ENCODE measurements around the gene CARMIL1.

The CARMIL1 gene

DNA sequence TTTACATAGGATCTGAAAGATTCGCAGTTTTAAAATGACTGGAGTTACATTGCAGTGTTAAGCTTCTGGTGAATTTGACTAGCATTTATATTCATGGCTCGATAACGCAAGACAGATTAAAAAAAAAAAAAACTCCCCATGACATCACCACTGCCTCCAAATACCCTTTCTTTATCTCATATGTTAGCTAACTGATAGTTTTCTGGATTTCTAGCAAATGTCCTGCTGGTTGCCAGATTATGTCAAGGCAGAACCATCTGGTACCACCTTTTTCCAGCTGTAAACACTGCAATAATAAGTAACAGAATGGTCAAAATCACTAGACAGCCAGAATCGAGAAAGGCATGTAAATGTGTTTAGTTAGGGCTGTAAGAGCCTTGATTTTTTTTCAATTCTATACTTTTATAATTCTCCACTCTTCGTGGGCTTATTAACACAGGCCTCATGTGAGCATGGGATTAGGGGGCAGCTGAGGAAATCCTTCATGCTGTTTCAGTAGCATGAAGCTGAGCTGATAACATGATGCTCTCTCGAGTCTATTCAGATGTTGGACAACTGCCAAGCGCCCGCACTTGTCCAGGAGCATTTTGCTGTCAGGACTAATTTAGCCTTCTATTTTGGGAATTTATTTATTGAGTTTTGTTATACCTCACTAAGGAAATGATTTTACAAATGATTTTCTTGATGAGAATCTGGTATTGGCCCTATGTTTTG lies 206.8 kb downstream of the CARMIL1 start:
- DNase-seq: no peak

DNA sequence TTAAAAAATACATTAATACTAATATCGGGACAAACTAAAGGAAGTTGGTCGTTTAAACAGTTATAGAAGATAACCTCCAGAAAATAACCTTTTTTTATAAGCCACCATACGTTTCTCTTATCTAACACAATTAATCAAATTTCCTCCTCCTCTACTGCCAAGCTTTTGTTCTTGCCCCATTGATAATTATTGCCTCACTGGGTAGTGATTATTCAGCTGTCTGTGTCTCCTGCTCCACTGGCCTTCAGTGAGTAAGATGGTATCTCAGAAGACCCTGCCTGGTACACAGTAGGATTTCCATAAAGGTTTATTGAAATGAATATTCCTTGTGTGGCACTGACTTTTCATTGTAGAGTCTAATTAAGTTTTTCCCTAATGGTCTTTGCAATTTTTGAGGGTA lies 207.4 kb downstream of the CARMIL1 start:
- no peak for DNase-seq

DNA sequence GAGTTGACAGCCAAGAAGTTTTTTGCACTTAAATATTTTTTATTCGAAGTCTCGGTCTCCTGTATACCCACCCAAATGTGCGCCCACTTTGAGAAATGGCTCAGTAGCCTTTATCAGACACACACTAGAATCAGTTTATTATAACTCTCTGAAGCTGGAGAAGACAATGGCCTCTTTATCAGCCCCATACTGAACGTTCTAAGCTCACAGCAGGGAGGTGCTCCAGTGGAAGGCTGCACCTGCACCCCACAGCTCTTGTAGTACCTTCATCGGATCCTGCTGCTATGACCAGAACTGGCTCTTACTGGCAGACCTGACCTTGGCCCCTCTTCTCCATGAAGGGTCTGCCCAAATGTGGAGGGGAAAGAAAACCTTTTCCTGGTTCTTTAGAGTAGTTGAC lies 207.8 kb downstream of the CARMIL1 start:
- no peak for DNase-seq

DNA sequence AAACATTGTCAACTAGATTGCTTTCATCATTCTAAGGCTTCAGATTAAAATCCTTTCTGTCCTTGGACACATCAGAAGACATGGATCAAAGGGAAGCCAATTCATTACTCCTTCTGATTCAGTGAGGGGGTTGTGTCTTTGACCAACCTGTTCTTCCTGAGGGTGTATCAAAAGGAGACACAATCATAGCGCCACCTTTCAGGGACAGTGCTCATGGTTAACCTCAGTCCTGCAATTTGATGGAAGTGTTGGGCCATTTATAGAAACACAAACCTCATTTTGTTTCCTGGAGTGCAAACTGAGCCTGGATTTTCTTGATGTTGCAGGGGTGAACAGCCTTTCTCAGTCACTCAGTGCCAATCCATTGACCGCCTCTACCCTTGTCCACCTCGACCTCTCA lies 209.0 kb downstream of the CARMIL1 start:
- no peak for DNase-seq

DNA sequence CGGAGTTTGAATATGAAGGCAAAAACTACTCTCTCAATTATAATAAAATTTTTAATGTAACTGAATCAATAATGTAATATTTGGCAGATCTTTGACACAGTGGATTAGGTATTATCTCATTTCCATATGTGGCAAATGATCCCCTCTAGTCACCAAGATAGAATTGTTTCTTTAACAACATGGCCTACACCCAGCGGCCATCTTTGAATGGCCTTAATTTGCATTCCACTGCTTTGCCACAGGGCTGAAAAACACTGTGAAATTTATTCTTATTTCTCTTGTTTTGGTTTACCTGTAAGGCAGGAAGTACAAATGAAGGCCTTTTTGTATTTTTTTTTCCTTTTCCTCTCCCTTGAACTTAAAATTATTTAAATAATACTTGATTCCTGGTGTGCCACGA lies 210.2 kb downstream of the CARMIL1 start:
- no peak for DNase-seq

DNA sequence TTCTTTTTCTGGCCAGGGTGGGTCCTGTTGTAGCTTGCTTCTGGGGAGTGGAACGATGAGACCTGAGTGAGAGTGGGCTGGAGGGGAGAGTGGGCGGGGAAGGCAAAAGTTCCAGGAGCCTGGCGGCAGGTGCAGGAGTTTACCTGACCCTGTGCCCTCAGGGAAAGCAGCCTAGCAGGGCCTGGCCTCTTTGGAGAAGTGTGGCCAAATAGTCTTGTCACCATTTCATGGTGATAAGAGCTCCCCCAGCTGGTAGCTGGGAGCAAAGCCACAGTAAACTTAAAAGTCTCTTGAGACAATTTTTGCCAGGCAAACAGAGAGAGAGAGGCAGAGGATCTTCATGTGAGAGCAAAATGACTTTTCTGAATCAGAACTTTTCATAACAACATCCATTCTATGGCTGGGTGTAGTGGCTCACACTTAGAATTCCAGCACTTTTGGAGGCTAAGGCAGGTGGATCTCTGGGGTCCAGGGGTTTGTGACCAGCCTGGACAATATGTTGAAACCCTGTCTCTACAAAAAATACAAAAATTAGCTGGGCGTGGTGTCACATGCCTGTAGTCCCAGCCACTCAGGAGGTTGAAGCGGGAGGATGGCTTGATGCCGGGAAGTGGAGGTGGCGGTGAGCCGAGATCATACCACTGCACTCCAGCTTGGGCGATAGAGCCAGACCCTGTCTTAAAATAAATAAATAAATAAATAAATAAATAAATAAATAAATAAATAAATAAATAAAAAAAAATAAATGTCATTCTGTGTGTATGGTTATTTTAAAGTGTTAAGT lies 211.0 kb downstream of the CARMIL1 start:
- peak; percentile 72 for DNase-seq

DNA sequence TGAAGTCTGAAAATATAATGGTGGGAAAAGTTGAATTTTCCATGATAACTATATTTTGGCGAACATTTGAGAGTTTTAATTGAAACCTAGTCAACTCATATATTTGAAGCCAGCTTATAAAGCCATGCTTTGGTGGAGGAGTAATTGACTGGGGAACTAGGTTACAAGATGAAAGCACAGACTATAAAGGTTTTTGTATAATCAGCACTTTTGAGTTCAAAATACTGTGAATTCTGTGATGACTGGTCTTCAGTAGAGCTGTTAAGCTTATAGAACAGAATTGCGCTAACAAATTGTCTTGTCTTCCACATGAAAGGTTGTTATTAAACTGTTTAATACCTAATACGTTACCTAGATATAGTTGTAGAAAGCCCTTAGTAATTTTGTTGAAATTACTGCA lies 213.8 kb downstream of the CARMIL1 start:
- no peak for DNase-seq

DNA sequence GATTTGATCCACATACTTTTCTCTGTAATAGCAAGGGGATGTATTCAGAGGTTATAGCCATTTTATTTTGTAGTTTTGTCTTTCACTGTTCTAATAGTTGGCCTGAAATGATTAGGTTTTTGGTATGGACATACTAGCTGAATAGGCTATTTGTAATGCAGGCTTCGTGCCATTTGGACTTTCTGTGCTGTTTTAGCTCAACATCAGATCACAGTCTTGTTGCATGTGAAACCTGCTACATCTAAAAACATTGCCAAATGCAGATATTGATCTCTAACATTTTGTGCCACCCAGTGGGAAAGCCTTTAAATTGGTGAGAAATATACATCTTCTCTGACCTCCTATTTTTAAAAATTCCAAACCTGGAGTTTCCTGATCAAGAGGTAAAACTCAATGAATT lies 215.3 kb downstream of the CARMIL1 start:
- DNase-seq: no peak

DNA sequence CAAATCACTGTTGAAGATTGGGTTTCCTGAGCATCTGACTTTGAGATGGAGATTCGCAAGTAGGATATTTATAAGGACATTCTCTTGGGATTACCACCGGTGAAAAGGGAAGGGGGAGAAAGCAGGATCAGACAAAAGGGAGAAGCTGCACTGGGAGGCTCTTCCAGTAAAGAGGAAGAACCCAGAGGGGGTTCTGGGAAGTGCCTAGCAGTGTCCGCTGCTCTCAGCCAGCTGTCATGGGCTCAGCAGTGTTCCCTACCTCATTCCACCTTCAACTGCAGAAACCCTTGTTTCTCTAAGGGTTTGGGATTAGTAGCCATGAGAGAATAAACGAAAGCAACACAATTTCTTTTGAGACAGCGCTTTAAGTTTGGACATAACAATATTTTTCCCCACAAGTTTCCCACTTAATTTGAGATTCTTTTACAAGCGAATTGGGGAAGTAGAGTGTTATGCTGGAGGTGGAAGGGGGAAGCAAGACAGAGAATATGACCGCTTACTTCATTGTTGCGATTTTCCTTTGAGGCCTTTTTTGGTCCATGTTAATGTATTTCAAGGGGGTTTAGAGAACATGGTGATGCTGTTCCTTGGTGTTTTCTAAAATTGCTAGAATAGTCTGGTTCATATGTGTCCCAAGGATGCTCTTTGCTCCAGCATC lies 218.3 kb downstream of the CARMIL1 start:
- no peak for DNase-seq

DNA sequence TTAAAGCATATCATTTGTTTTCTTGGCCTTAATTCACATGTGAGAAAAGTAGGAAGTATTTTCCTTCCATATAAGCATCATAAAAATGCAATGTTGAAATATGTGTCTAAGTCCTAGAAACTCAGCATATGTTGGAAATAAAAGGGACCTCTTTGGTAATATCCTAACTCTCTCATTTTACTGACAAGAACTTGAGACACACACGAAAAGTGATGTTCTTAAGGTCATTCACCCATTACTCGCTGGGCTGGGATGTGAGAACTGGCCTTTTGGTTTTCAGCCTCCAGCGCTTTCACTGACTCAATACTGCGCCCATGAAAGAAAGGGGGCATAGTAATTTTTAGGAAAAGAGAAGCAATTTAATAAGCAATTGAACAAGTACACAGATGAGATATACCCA lies 219.3 kb downstream of the CARMIL1 start:
- DNase-seq: no peak

DNA sequence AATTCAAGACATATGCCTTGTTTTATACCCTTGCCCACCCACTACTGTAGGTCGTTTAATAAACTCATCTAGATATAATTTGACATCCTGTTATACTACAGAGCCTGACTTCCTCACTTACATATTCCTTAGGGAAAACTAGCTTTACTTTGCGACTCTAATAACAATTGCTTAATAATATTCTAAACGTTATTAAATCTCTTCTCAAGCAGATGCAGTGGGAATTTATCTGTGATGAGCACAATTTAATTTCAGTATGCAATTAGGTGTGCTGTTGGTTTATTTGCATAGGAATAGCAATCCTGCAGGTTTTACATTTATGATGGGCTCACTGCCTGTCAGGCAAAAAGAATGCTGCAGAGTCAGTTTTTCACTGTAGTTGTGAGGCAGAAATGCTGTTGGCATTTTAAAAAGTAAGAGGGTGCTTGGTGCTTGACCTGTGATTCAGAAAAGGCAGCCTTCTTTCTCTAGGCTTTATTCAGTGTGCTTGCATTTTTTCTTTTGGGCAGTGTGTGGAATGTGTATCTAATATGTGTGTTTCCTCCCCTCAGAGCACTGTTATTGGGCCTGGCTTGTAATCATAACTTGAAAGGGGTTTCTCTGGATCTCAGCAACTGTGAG lies 220.6 kb downstream of the CARMIL1 start:
- no peak for DNase-seq

DNA sequence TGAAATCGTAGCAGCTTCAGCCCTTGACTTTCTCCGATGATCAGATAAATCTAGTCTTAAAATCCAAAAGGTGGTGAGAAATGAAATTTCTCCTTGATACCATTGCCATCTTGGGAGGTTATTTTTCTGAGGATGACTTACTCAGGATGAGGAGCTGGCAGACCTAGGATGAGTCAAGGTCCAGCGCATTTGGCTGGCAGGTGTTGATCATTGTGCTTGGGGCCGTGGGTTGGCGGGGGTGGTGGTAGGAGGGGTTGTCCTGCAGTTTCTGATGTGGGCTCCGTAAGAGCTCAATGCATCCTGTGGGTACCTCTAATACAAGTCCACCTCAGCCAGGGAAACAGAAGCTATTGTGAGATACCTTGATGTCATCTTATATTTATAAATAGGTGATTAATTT lies 224.5 kb downstream of the CARMIL1 start:
- DNase-seq: no peak

DNA sequence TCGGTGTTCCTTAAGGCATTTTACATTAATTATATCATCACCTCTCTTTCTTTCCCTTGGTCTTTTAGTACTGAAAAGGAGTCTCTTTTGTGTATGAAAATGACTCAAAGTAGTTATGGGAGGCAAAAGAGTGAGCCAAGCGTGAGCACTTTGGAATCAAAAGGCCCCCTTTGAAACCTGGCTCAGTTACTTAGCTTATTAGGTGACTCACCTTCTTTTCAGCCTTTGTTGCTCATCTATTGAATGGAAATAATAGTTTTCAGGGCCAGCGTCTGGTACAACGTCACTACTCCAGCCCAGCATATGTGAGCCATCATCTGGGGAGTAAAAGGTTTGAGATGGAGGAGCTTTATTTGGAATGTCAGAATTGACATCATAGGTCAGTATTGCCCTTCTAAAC lies 225.5 kb downstream of the CARMIL1 start:
- no peak for DNase-seq

DNA sequence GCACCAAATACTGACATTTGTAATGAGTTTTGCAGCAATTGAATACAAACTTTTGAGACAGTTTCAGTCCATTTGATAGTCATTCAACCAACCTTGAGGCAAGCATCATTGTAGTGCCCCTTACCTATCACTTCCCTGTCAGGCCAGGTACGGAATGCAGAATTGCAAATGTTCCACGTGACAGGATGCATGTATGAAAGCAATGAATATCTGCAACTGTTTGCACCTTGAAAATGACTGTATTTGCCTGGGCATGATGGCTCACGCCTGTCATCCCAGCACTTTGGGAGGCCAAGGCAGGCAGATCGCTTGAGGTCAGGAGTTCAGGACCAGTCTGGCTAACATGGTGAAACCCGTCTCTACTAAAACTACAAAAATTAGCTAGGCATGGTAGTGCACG lies 226.8 kb downstream of the CARMIL1 start:
- no peak for DNase-seq

DNA sequence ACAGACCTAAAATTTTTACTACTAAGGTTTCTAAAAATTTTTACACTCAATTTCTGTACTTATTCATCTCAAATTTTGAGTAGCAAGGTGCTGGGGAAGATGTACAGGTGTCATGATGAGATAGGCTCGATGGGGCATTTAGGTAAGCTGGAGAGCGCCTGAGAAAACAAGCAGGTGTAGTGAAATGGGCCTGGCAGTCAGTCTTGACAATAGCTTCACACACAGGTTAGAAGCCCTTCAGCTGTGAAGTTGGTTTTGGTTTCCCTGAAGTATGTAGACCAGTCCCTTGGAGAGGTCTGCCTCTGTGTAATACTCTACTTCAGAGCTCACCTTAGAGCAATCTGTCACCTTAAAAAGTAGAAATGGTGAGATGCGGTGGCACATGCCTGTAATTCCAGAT lies 228.9 kb downstream of the CARMIL1 start:
- no peak for DNase-seq

DNA sequence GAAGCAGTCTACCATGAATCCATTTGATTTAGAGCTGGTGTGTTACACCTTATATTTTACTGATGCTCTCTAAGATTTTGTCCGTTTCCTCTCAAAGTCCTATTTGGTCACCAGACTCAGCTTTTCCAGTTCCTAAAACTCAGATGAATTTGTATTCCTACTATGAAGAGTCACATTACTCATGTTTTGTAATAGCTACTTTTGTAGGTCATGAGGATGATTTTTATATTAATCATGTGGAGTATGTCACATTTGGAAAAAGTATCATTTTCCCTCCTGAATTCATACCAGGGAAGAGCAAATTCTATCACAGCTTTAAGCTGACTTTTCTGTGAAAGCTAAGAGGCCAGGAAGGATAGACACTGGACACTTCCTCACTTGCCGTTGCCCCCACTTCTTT lies 232.2 kb downstream of the CARMIL1 start:
- no peak for DNase-seq

DNA sequence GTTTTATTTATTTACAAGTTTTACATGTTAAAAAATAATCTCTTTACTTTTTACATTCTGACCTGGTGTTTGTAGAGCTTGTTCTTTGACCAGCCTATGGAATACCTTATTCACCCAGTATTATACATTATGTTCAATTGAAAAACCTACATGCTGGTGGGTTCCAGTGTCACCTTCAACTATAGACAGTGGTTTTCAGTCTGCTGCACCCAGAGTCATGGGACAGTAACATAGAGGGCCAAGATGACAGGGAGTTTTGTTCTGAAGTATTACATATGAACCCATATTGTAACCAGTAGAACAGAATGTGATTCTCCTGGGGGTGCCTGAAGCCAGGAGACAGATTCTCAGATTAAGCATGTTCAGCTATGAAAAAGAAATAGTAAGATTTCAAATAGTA lies 233.4 kb downstream of the CARMIL1 start:
- DNase-seq: no peak

DNA sequence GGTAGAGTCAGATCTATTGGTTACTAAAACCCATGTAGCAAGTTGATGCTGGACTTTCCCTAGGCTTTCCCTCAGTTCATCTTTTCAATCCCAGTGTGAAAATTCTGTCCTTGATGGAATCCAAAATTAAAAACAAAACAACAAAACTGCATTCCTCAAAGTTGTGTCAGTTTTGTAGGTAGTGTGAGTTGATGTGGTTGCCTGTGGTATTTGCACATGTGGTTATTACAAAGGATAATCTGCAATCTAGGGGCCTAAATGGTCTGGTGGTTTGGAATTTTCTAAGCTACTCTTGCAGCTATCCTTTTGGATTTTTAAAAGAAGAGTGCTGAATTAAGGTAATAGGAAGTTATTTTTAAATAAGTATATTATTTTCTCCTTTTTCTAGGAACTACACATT lies 240.7 kb downstream of the CARMIL1 start:
- DNase-seq: no peak

DNA sequence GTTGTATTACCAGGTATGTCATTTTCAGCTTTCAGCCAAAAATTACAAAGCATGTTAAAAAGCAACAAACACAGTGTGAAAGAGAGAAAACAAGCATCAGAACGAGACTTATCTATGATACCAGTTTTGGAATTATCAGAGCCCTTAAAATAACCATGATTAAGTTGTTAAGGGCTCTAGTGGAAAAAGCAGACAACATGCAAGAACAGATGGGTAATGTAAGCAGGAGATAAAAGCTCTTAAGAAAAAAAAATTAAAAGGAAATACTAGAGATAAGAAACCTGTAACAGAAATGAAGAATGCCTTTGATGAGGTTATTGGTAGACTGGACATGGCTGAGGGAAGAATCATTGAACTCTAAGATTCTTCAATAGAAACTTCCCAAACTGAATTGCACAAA lies 245.4 kb downstream of the CARMIL1 start:
- no peak for DNase-seq

DNA sequence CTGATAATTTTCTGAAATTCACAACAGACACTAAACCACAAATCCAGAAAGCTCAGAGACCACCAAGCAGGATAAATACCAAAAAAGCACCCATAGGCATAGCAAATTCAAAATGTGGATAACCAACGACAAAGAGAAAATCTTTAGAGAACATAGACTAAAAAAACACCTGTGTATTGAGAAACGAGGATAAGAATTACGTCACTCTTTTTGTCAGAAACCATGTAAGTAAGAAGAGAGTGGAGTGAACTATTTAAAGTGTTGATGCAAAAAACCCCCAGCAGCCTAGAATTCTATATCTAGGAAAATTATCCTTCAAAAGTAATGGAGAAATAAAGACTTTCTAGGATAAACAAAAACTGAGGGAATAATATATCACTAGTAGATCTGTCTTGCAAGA lies 245.9 kb downstream of the CARMIL1 start:
- DNase-seq: no peak

DNA sequence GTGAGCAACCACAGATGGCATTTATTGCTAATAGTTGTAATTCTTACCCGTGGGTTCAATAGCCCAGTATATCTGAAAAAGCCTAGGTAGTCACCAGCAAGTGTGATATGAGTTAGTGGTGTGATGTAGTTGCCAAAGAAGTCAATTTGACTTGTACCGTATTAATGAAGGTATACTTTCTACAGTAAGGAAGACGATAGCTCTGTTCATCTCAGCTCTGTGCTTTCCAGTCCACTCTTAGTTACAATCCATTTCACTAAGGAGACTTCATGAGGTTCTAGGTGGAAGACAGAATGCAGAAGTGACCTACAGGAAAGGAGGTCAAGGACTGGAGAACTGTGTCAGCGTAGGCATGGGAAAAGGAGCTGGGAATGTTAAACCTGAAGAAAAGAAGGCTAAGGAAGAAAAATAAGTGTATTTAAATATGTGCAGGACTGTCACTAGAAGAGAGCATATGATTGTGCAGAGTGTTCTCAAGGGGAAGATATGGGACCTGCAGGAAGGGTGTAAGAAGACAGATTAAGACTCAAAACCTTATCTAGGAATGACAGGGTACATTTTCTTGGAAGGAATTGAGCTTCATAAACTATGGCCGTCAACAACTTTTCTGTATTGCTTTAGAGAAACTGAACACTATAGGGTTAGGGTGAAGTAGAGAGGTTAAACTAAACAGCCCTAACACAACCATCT lies 255.9 kb downstream of the CARMIL1 start:
- DNase-seq: no peak

DNA sequence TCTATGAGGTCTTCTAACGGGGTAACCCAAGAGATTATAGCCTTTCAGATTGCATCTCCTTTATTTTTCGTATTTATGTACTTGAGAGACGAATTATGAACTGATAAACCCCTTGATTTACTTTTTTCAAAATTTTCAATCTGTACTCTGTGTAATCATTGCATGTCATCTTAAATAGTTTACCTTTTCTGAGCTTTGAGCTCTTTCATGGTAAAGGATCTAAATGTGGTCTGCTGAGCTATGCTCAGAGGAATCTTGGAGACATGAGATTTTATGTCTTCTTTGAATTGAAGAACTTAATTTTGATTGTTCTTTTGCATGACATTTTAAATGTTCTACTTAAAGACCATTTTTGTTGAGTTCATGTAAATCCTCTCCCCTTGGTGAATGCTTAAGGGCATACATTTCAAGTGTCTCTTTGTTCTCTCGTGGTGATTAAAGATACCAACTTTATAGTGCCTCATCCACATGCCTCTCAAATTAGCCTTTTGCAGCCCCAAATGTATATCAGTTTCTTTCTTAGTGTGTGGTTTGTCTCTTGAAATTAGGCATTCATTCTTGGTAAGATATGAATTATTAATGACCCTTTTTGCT lies 256.6 kb downstream of the CARMIL1 start:
- DNase-seq: no peak

DNA sequence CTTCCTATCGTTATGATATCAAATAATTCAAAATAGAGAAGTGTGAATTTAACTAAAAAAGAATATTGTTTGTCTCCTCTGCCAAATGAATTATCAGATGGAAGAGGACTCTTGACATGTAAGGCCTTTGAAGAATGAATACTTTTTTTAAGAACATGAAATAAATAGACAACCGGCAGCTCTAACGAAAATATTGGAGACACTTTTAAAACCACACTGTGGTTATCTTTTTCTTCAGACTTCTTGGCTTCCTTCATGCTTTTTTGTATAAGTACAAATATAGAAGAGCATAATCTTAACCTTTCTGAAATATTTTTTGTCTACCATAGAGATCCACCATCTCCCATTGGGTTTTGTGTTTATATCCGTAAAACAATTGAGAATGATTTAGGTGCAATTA lies 257.6 kb downstream of the CARMIL1 start:
- no peak for DNase-seq
